ENCODE data around the gene SFXN5.

DNA sequence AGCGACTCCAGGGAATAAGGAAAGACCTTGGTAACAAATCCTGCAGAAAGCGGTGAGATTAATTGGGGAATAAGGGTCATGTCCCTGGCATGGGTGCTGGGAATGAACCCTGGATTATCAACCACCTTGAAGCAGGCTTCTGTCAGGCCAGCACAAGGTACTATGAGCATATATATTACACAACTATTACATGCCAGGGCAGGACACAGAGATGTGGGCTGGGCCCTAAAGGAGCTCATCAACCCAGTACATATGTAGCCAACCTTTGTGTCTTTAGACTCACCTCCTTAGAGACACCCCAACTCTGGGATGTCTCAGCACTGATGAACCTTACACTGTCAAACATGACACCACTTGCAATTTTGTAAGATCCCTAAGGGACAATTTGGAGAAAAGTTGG, 3.4 kb downstream of the SFXN5 start:
- TF ChIP-seq SIN3A (IDR thresholded peaks at IDR 0.05; ENCODE audit: borderline replicate concordance, insufficient read depth, low read length) = no peak
- TF ChIP-seq, protein P1, sequence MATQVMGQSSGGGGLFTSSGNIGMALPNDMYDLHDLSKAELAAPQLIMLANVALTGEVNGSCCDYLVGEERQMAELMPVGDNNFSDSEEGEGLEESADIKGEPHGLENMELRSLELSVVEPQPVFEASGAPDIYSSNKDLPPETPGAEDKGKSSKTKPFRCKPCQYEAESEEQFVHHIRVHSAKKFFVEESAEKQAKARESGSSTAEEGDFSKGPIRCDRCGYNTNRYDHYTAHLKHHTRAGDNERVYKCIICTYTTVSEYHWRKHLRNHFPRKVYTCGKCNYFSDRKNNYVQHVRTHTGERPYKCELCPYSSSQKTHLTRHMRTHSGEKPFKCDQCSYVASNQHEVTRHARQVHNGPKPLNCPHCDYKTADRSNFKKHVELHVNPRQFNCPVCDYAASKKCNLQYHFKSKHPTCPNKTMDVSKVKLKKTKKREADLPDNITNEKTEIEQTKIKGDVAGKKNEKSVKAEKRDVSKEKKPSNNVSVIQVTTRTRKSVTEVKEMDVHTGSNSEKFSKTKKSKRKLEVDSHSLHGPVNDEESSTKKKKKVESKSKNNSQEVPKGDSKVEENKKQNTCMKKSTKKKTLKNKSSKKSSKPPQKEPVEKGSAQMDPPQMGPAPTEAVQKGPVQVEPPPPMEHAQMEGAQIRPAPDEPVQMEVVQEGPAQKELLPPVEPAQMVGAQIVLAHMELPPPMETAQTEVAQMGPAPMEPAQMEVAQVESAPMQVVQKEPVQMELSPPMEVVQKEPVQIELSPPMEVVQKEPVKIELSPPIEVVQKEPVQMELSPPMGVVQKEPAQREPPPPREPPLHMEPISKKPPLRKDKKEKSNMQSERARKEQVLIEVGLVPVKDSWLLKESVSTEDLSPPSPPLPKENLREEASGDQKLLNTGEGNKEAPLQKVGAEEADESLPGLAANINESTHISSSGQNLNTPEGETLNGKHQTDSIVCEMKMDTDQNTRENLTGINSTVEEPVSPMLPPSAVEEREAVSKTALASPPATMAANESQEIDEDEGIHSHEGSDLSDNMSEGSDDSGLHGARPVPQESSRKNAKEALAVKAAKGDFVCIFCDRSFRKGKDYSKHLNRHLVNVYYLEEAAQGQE (IDR thresholded peaks at IDR 0.05; ENCODE audit: insufficient read depth in 1 of 2, low read depth in 2 of 2, low read length in 2 of 2) = no peak
- no peak for TF ChIP-seq POLR2AphosphoS5 (IDR thresholded peaks at IDR 0.05; ENCODE audit: low read depth, low read length)

Data from PFSK-1 (cell line).